Neural progenitor cell (in vitro differentiated cells): Measurements from ENCODE around the gene WDR45B.

Source experiments
- EZH2 ChIP-seq: fragments of 200-600 bp; sonication (generic); IDR thresholded peaks from 2 replicates; pipeline ENCODE4 v1.6.1; 2017; ENCODE audit warnings: antibody characterized with exemption, mild to moderate bottlenecking, moderate library complexity
- EZH2phosphoT487 ChIP-seq: fragments of 200-600 bp; sonication (generic); IDR thresholded peaks from 2 replicates; pipeline ENCODE4 v1.6.1; 2017; ENCODE audit warnings: antibody characterized with exemption
- TF ChIP-seq, protein P1 (sequence below): fragments of 200-600 bp; sonication (generic); IDR thresholded peaks from 2 replicates; pipeline ENCODE4 v1.5.1; 2017; ENCODE audit warnings: antibody characterized with exemption, mild to moderate bottlenecking

DNA sequence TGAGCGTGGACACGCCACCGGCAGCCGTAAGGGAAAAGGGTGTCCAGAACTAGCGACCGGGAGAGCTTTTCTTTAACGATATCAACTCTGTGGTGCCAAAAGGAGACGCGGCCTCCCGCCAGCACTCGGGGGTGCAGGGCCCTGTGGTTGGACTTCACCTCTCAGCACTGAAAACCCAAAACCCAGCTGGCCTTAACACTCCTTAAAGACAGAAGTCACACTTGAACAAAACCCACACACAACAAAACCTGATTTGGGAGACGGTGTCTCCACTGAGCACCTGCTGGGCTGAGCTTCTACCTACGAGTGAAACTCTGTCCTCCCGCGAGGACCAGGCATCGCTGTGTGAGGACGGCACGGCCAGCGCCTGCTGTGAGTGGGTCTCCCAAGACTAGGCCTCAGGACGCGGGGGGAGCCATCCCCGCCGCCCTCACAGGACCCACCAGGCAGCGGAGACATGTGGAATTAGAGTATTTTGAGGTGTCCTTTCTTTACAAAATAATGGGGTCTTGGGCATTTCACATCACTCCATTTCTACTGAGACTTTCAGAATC lies 46.7 kb downstream of the WDR45B start:
- TF ChIP-seq, protein P1, sequence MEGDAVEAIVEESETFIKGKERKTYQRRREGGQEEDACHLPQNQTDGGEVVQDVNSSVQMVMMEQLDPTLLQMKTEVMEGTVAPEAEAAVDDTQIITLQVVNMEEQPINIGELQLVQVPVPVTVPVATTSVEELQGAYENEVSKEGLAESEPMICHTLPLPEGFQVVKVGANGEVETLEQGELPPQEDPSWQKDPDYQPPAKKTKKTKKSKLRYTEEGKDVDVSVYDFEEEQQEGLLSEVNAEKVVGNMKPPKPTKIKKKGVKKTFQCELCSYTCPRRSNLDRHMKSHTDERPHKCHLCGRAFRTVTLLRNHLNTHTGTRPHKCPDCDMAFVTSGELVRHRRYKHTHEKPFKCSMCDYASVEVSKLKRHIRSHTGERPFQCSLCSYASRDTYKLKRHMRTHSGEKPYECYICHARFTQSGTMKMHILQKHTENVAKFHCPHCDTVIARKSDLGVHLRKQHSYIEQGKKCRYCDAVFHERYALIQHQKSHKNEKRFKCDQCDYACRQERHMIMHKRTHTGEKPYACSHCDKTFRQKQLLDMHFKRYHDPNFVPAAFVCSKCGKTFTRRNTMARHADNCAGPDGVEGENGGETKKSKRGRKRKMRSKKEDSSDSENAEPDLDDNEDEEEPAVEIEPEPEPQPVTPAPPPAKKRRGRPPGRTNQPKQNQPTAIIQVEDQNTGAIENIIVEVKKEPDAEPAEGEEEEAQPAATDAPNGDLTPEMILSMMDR: no peak
- TF ChIP-seq EZH2: no peak
- TF ChIP-seq EZH2phosphoT487: no peak
